Endothelial cell (in vitro differentiated cells): ENCODE results near the gene ABITRAM. TPM values are rescaled to one million over a fixed set of nuclear protein-coding genes. Genes with fewer than 3 reads are reported as not detected.
A peak's percentile ranks its signal among the peaks of the same experiment; 100 is the strongest.

Experiments
- DNase-seq: peaks from one replicate; pipeline ENCODE4 v3.0.0; 2021; ENCODE audit warnings: low spot score
- H3K27ac Mint-ChIP-seq: one replicate; pipeline ENCODE4 v1.8.0; 2021; ENCODE audit warnings: mixed read lengths, inconsistent platforms; ENCODE audit not compliant: unreplicated experiment
- H3K27me3 Mint-ChIP-seq: one replicate; pipeline ENCODE4 v1.8.0; 2021; ENCODE audit warnings: mild to moderate bottlenecking, moderate library complexity, mixed read lengths, inconsistent platforms; ENCODE audit not compliant: unreplicated experiment
- H3K36me3 Mint-ChIP-seq: one replicate; pipeline ENCODE4 v1.8.0; 2021; ENCODE audit warnings: mild to moderate bottlenecking, low read depth, mixed read lengths, inconsistent platforms; ENCODE audit not compliant: unreplicated experiment
- H3K4me1 Mint-ChIP-seq: one replicate; pipeline ENCODE4 v1.8.0; 2021; ENCODE audit warnings: mild to moderate bottlenecking, mixed read lengths, inconsistent platforms; ENCODE audit not compliant: unreplicated experiment
- H3K4me3 Mint-ChIP-seq: one replicate; pipeline ENCODE4 v1.8.0; 2021; ENCODE audit warnings: mild to moderate bottlenecking, mixed read lengths, inconsistent platforms; ENCODE audit not compliant: unreplicated experiment
- H3K9me3 Mint-ChIP-seq: one replicate; pipeline ENCODE4 v1.8.0; 2021; ENCODE audit warnings: mixed read lengths, inconsistent platforms; ENCODE audit not compliant: unreplicated experiment
- total RNA-seq: library from RNA; stranded (reverse); fragmentation: NEBNext Ultra II Directional; extraction: Animal tissue kit (Norgen Biotek cat#: 25700); gene quantifications from one replicate; pipeline ENCODE4 v1.2.1, GENCODE V29; 2021; ENCODE audit not compliant: unreplicated experiment
- TF ChIP-seq, protein P1 (sequence below): fragments of 200-600 bp; sonication (generic); IDR thresholded peaks from one replicate; pipeline ENCODE4 v1.5.0; 2021; ENCODE audit warnings: antibody characterized with exemption; ENCODE audit not compliant: unreplicated experiment

ABITRAM gene
- total RNA-seq, 1 donor from 2014 or later: 14.8 TPM

DNA sequence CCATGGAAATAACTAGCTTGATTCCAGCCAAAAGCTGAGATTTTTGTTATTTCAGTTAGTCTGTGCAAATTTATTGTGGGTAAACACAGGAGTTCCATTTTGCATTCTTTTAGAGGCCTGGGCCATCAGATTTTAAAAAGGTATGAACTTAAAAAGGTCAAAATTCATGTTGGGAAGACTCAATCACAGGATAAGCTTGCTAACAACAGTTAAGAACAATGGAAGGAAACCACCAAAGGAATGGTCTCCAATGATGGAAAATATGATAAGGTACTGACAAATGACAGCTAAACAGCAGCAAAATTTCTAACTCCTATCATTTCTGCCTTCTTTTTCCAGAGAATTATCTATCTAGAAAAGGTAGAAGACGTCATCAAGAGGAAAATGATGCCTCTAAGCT is 16.0 kb downstream of the ABITRAM start:
- no peak for DNase-seq
- Mint-ChIP-seq H3K27ac (peak overlapping the region; percentile 95), H3K4me3 (no peak overlapping the region), H3K27me3 (peaks cover 1% of the 10 kb centered on the region), H3K36me3 (no peaks in the 10 kb centered on the region), H3K4me1 (peaks cover 7% of the 10 kb centered on the region), H3K9me3 (no peaks in the 10 kb centered on the region)
- TF ChIP-seq, protein P1, sequence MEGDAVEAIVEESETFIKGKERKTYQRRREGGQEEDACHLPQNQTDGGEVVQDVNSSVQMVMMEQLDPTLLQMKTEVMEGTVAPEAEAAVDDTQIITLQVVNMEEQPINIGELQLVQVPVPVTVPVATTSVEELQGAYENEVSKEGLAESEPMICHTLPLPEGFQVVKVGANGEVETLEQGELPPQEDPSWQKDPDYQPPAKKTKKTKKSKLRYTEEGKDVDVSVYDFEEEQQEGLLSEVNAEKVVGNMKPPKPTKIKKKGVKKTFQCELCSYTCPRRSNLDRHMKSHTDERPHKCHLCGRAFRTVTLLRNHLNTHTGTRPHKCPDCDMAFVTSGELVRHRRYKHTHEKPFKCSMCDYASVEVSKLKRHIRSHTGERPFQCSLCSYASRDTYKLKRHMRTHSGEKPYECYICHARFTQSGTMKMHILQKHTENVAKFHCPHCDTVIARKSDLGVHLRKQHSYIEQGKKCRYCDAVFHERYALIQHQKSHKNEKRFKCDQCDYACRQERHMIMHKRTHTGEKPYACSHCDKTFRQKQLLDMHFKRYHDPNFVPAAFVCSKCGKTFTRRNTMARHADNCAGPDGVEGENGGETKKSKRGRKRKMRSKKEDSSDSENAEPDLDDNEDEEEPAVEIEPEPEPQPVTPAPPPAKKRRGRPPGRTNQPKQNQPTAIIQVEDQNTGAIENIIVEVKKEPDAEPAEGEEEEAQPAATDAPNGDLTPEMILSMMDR: no peak

DNA sequence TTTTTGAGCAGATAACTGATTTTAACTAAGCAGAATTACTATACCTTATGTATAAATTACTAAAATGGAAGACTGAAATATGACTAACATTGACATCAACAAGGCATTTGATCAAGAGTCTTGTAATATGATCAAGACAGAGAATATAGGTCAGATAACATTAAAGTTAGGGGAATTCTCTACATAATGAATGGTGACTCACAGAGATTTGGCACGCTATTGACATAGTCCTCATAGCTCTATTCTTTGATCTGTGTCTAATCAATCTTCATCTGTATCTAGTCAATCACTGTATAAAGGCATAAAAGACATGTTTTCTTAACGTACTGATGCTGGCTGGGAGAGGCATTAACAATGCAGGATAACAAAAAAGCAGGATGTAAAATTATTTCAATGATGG is 17.4 kb downstream of the ABITRAM start:
- peaks cover 7% of the 10 kb centered on the region for H3K4me1 Mint-ChIP-seq
- H3K4me3 Mint-ChIP-seq: no peak overlapping the region
- DNase-seq: no peak
- no peaks in the 10 kb centered on the region for H3K36me3 Mint-ChIP-seq
- TF ChIP-seq, protein P1: no peak
- peaks cover 1% of the 10 kb centered on the region for H3K27me3 Mint-ChIP-seq
- H3K9me3 Mint-ChIP-seq: no peaks in the 10 kb centered on the region
- no peak overlapping the region for H3K27ac Mint-ChIP-seq

DNA sequence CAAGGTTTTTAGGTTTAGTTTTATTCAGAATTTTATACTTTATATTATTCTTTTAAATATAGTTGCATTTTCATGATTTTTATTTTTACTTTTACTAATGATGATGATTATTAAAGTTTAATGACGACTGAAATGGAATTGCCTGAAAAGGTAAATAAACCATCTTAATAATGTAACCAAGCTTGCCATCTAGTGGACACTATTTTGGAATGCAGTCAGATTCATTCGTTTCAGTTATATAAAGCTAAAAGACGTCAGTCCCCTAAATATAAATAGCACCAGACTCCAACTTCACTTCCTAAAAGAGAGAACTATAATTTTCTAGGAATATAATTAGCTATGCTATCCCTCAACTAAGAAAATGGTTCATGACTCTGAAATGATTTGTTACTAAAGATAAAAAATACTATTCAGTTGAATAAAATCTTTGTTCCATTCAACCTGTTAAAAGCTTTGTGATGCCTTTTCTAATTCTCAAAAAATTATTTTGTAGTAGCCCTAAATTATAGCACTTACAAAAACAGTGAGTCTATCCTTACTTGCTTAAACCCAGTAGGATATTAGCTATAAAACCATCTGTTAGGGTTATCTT is 19.9 kb downstream of the ABITRAM start:
- no peak overlapping the region for H3K27ac Mint-ChIP-seq
- no peaks in the 10 kb centered on the region for H3K9me3 Mint-ChIP-seq
- H3K4me3 Mint-ChIP-seq: no peak overlapping the region
- DNase-seq: no peak
- no peaks in the 10 kb centered on the region for H3K36me3 Mint-ChIP-seq
- peaks cover 7% of the 10 kb centered on the region for H3K4me1 Mint-ChIP-seq
- TF ChIP-seq, protein P1: peak; percentile 75
- peaks cover 1% of the 10 kb centered on the region for H3K27me3 Mint-ChIP-seq

DNA sequence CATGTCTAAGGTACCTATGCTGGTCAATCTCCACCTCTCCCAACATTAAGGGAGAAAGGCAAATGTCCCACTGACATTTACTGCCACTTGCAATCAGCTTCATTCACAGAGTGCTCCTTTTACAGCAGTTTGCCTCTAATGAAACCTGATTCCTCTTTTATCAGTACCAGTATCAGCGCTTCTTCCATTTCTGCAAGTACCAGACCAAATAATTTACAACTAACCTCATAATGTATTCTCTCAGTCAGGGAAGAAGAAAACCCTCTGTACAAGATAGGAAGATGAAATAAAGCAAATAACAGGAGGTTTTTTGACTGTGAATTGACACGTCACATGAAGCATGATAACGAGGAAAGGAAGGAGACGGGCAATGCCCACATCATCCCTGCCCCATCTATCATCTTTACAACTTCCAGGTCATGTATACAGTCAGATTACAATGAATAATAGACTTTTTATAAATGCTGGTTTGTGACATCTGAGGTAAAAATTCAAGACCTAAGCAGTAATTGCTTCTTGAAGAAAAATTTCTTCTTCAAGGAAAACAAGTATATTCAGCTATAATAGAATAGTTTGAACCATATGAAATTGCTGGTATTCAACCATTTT is 21.9 kb downstream of the ABITRAM start:
- no peak for DNase-seq
- no peaks in the 10 kb centered on the region for H3K36me3 Mint-ChIP-seq
- H3K4me3 Mint-ChIP-seq: no peak overlapping the region
- TF ChIP-seq, protein P1: no peak
- H3K27me3 Mint-ChIP-seq: peaks cover under 1% of the 10 kb centered on the region
- peaks cover 8% of the 10 kb centered on the region for H3K4me1 Mint-ChIP-seq
- no peaks in the 10 kb centered on the region for H3K9me3 Mint-ChIP-seq
- H3K27ac Mint-ChIP-seq: no peak overlapping the region

DNA sequence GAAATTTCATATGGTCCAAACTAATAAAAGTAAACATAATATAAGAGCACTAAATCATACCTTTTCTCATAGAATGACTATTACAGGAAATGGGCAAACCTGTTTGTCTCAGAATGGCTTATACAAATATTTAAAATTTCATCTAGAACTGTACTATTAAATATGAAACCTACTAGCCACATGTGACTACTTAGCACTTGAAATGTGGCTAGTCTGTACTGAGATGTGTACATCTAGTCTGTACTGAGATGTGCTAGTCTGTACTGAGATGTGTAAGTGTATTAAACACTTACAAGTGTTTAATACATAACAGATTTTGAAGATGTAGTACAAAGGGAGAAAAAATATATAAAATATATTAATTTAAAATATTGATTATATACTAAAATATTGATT is 22.4 kb downstream of the ABITRAM start:
- Mint-ChIP-seq H3K36me3 (no peaks in the 10 kb centered on the region), H3K4me3 (no peak overlapping the region), H3K27ac (no peak overlapping the region), H3K4me1 (peaks cover 10% of the 10 kb centered on the region), H3K9me3 (no peaks in the 10 kb centered on the region), H3K27me3 (no peaks in the 10 kb centered on the region)
- no peak for DNase-seq
- TF ChIP-seq, protein P1: no peak
